Activated B cell treated with CpG ODN at 0.5 μM for 24 hours (primary cell): Measurements from ENCODE around the gene SPAG16. TPM values are rescaled to one million over a fixed set of nuclear protein-coding genes. Genes with fewer than 3 reads are reported as not detected.

ENCODE experiments used
- ATAC-seq: fragments of 200-7000 bp; cut with Tn5 transposase; one replicate; pipeline ENCODE4 v1.10.0; 2021; ENCODE audit warnings: low read depth, mild to moderate bottlenecking, moderate library complexity
- CTCF ChIA-PET: fragments of 350-600 bp; sonication (Branson Sonifier 250); formaldehyde crosslinking; loops from one replicate; lab custom pipeline; 2021; ENCODE audit warnings: antibody characterized with exemption; lab: Charles Lee
- POLR2A ChIA-PET: fragments of 350-600 bp; sonication (Branson Sonifier 250); formaldehyde crosslinking; loops from one replicate; lab custom pipeline; 2021; ENCODE audit warnings: antibody characterized with exemption; lab: Charles Lee
- DNase-seq: peaks from one replicate; pipeline ENCODE4 v3.0.0; 2022
- H3K27ac Mint-ChIP-seq: one replicate; pipeline ENCODE4 v1.8.0; 2020; ENCODE audit warnings: mixed read lengths
- H3K27me3 Mint-ChIP-seq: one replicate; pipeline ENCODE4 v1.8.0; 2021; ENCODE audit warnings: mixed read lengths
- H3K36me3 Mint-ChIP-seq: one replicate; pipeline ENCODE4 v1.8.0; 2021; ENCODE audit warnings: low read depth, mixed read lengths
- H3K4me1 Mint-ChIP-seq: one replicate; pipeline ENCODE4 v1.8.0; 2021; ENCODE audit warnings: mixed read lengths
- H3K4me3 Mint-ChIP-seq: one replicate; pipeline ENCODE4 v1.8.0; 2020; ENCODE audit warnings: mild to moderate bottlenecking, mixed read lengths
- H3K9me3 Mint-ChIP-seq: one replicate; pipeline ENCODE4 v1.8.0; 2020; ENCODE audit warnings: mixed read lengths
- CTCF ChIP-seq: fragments of 200-600 bp; IDR thresholded peaks from one replicate; pipeline ENCODE4 v1.8.0; 2022; ENCODE audit warnings: antibody characterized with exemption, mild to moderate bottlenecking
- intact Hi-C: fragments of 100-400 bp; cut with micrococcal nuclease; formaldehyde crosslinking; loops from one replicate; pipeline ENCODE4 v1.15.1; 2024
- total RNA-seq: library from RNA; stranded (reverse); gene quantifications from 2 replicates; pipeline ENCODE4 v1.2.3, GENCODE V29; 2022

Gene SPAG16
- total RNA-seq, 1 donor from 2014 or later = 11.2 TPM

- CTCF ChIA-PET = no interaction called here
- H3K27ac Mint-ChIP-seq = no peak overlapping the region
- H3K36me3 Mint-ChIP-seq = no peaks in the 10 kb centered on the region
- intact Hi-C loops = no loop called here
- POLR2A ChIA-PET = no interaction called here
- H3K9me3 Mint-ChIP-seq = no peaks in the 10 kb centered on the region
- H3K4me1 Mint-ChIP-seq = no peaks in the 10 kb centered on the region
- no peaks in the 10 kb centered on the region for H3K27me3 Mint-ChIP-seq
- DNase-seq (no peak), ATAC-seq (no peak)
- no peak overlapping the region for H3K4me3 Mint-ChIP-seq
- TF ChIP-seq CTCF = no peak
These were observed 794.8 kb downstream of the SPAG16 start for GRCh38 chr2:214079032-214079431.

- H3K9me3 Mint-ChIP-seq = no peaks in the 10 kb centered on the region
- DNase-seq = no peak
- H3K4me3 Mint-ChIP-seq = no peak overlapping the region
- H3K27ac Mint-ChIP-seq = no peak overlapping the region
- TF ChIP-seq CTCF = no peak
- ChIA-PET POLR2A (no interaction called here), CTCF (no interaction called here)
- no peaks in the 10 kb centered on the region for H3K27me3 Mint-ChIP-seq
- no peak for ATAC-seq
- intact Hi-C loops = no loop called here
- H3K36me3 Mint-ChIP-seq = no peaks in the 10 kb centered on the region
- H3K4me1 Mint-ChIP-seq = no peaks in the 10 kb centered on the region
These were observed 804.3 kb downstream of the SPAG16 start for GRCh38 chr2:214088536-214088935.

DNA sequence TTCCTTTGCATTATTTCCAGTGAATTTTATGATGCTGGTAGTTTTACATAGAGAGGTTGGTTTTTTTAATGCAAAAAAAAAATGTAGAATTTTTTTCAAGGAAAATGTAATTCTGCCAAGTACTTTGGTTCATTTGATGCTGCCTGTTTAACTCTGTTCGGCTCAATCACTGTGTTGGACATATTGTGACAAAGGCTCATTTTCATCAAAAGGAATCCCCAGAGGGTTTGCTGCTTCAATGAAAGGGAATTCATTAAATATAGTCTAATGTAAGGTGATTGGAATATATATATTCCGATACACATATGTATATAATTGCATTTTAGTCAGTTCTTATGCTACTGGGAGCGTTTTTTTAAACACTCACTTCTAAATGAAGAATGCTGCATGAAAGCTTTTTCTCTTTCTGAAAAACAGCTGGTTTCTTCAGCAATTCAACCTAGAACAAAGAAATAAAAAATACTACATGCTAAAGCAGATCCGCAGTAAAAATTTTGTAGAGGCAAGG, 812.0 kb downstream of the SPAG16 start:
- TF ChIP-seq CTCF = no peak
- intact Hi-C loops = no loop called here
- Mint-ChIP-seq H3K27me3 (no peaks in the 10 kb centered on the region), H3K4me3 (no peak overlapping the region), H3K36me3 (no peaks in the 10 kb centered on the region), H3K4me1 (no peaks in the 10 kb centered on the region), H3K9me3 (no peaks in the 10 kb centered on the region), H3K27ac (no peak overlapping the region)
- CTCF ChIA-PET = no interaction called here
- DNase-seq (no peak), ATAC-seq (no peak)
- POLR2A ChIA-PET = no interaction called here

DNA sequence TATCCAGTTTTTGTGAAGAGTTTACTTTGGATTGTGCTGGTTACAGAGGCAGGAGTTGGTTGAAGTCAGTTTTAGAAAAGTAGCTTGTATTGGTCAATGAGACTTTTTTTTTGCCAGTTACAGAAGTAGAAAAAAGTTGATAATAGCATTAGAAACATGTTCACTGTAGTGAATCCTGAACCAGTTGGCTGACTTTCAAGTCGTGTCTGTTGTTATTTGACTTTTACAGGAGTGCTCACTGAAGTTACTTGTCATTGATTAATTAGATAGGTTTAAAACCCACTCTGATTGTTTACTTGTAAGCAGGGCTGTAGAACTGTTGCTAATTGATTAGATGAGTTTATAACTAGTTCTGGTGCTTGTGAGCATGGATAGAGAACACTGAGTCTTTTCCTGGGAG, 814.5 kb downstream of the SPAG16 start:
- TF ChIP-seq CTCF = no peak
- CTCF ChIA-PET = no interaction called here
- H3K9me3 Mint-ChIP-seq = no peaks in the 10 kb centered on the region
- H3K27ac Mint-ChIP-seq = no peak overlapping the region
- no peaks in the 10 kb centered on the region for H3K4me1 Mint-ChIP-seq
- no peaks in the 10 kb centered on the region for H3K27me3 Mint-ChIP-seq
- no peaks in the 10 kb centered on the region for H3K36me3 Mint-ChIP-seq
- POLR2A ChIA-PET = no interaction called here
- ATAC-seq = no peak
- H3K4me3 Mint-ChIP-seq = no peak overlapping the region
- intact Hi-C loops = no loop called here
- DNase-seq = no peak

- ATAC-seq = no peak
- no peaks in the 10 kb centered on the region for H3K36me3 Mint-ChIP-seq
- no peaks in the 10 kb centered on the region for H3K27me3 Mint-ChIP-seq
- no peaks in the 10 kb centered on the region for H3K9me3 Mint-ChIP-seq
- no peak overlapping the region for H3K4me3 Mint-ChIP-seq
- H3K27ac Mint-ChIP-seq = no peak overlapping the region
- ChIA-PET POLR2A (no interaction called here), CTCF (no interaction called here)
- no peak for TF ChIP-seq CTCF
- no peak for DNase-seq
- intact Hi-C loops = no loop called here
- H3K4me1 Mint-ChIP-seq = no peaks in the 10 kb centered on the region
These were observed 816.2 kb downstream of the SPAG16 start for GRCh38 chr2:214100488-214100887.
